ENCODE results near the gene PAPLN.

The PAPLN gene

GRCh38 chr14:73207615-73208014, 29.7 kb upstream of the PAPLN start:
- DNase-seq (ENCODE audit: low read depth in 1 of 2, low spot score in 1 of 2) = no peak
- TF ChIP-seq SPI1 (IDR thresholded peaks at IDR 0.05; ENCODE audit: borderline replicate concordance, low read depth) = no peak
- no peak for TF ChIP-seq GABPA (IDR thresholded peaks at IDR 0.05; ENCODE audit: low read depth)
- TF ChIP-seq CTCF (IDR thresholded peaks at IDR 0.05; ENCODE audit: insufficient read depth, low read length) = no peak
- Histone ChIP-seq H3K27ac (replicated peaks) (no peak overlapping the region), H3K4me3 (replicated peaks; ENCODE audit: insufficient read depth, low read length) (no peak overlapping the region), H3K27me3 (ENCODE audit: insufficient read depth, poor library complexity, severe bottlenecking) (no peaks in the 10 kb centered on the region)

GRCh38 chr14:73208390-73208789, 28.9 kb upstream of the PAPLN start:
- no peak overlapping the region for H3K4me3 ChIP-seq (replicated peaks; ENCODE audit: insufficient read depth, low read length)
- TF ChIP-seq REST (IDR thresholded peaks at IDR 0.05; ENCODE audit: insufficient replicate concordance, low read depth) (no peak), CTCF (IDR thresholded peaks at IDR 0.05; ENCODE audit: insufficient read depth, low read length) (no peak), POLR2AphosphoS5 (IDR thresholded peaks at IDR 0.05; ENCODE audit: low read depth) (no peak), GABPA (IDR thresholded peaks at IDR 0.05; ENCODE audit: low read depth) (no peak), SPI1 (IDR thresholded peaks at IDR 0.05; ENCODE audit: borderline replicate concordance, low read depth) (no peak)

GRCh38 chr14:73208846-73209245, 28.5 kb upstream of the PAPLN start:
- no peak for DNase-seq (ENCODE audit: low read depth in 1 of 2, low spot score in 1 of 2)
- H3K27ac ChIP-seq (replicated peaks) = no peak overlapping the region
- H3K27me3 ChIP-seq (ENCODE audit: insufficient read depth, poor library complexity, severe bottlenecking) = no peaks in the 10 kb centered on the region
- TF ChIP-seq CTCF (IDR thresholded peaks at IDR 0.05; ENCODE audit: insufficient read depth, low read length) = no peak
- no peak for TF ChIP-seq REST (IDR thresholded peaks at IDR 0.05; ENCODE audit: insufficient replicate concordance, low read depth)
- no peak for TF ChIP-seq POLR2AphosphoS5 (IDR thresholded peaks at IDR 0.05; ENCODE audit: low read depth)
- no peak for TF ChIP-seq SPI1 (IDR thresholded peaks at IDR 0.05; ENCODE audit: borderline replicate concordance, low read depth)
- TF ChIP-seq GABPA (IDR thresholded peaks at IDR 0.05; ENCODE audit: low read depth) = no peak
- no peak overlapping the region for H3K4me3 ChIP-seq (replicated peaks; ENCODE audit: insufficient read depth, low read length)

More at GRCh38 chr14:73208390-73208789, 28.9 kb upstream of the PAPLN start:
- no peak overlapping the region for H3K27ac ChIP-seq (replicated peaks)
- no peaks in the 10 kb centered on the region for H3K27me3 ChIP-seq (ENCODE audit: insufficient read depth, poor library complexity, severe bottlenecking)
- no peak for DNase-seq (ENCODE audit: low read depth in 1 of 2, low spot score in 1 of 2)

- no peaks in the 10 kb centered on the region for H3K27me3 ChIP-seq (ENCODE audit: insufficient read depth, poor library complexity, severe bottlenecking)
- no peak overlapping the region for H3K27ac ChIP-seq (replicated peaks)
- H3K4me3 ChIP-seq (replicated peaks; ENCODE audit: insufficient read depth, low read length) = no peak overlapping the region
- TF ChIP-seq CTCF (IDR thresholded peaks at IDR 0.05; ENCODE audit: insufficient read depth, low read length) = no peak
- TF ChIP-seq GABPA (IDR thresholded peaks at IDR 0.05; ENCODE audit: low read depth) = no peak
- no peak for TF ChIP-seq POLR2AphosphoS5 (IDR thresholded peaks at IDR 0.05; ENCODE audit: low read depth)
- no peak for TF ChIP-seq SPI1 (IDR thresholded peaks at IDR 0.05; ENCODE audit: borderline replicate concordance, low read depth)
- TF ChIP-seq REST (IDR thresholded peaks at IDR 0.05; ENCODE audit: insufficient replicate concordance, low read depth) = no peak
- DNase-seq (ENCODE audit: low read depth in 1 of 2, low spot score in 1 of 2) = no peak
These were observed 27.4 kb upstream of the PAPLN start for GRCh38 chr14:73209953-73210352.

Data from HL-60 (cell line).